Kidney epithelial cell (primary cell): Measurements from ENCODE around the gene PPM1L. TPM values are rescaled to one million over a fixed set of nuclear protein-coding genes. Genes with fewer than 3 reads are reported as not detected.

Source experiments
- DNase-seq: peaks from one replicate; pipeline ENCODE4 v3.0.0-alpha.2; 2010; ENCODE audit warnings: low read depth
- H3K27me3 ChIP-seq: 2 replicates; pipeline ENCODE4 v1.6.0; 2011; ENCODE audit warnings: low read length; ENCODE audit not compliant: control insufficient read depth, insufficient read depth
- H3K36me3 ChIP-seq: 2 replicates; pipeline ENCODE4 v1.5.1; 2011; ENCODE audit warnings: low read length; ENCODE audit not compliant: control insufficient read depth, insufficient read depth
- H3K4me3 ChIP-seq: 2 replicates; pipeline ENCODE4 v1.5.1; 2011; ENCODE audit warnings: low read depth, mild to moderate bottlenecking, control low read depth, low read length
- total RNA-seq: library from RNA; depleted of rRNA; stranded (reverse); fragments of >200 nt; gene quantifications from 2 replicates; pipeline ENCODE4 v1.2.3, GENCODE V29; 2015
- TF ChIP-seq, protein P1 (sequence below): IDR thresholded peaks from 2 replicates; pipeline ENCODE4 v1.5.1; 2011; ENCODE audit warnings: mild to moderate bottlenecking, moderate library complexity, low read length, control low read depth, inconsistent platforms; ENCODE audit not compliant: insufficient read depth, poor library complexity, severe bottlenecking

Gene PPM1L
- total RNA-seq, 1 donor from 2014 or later, result 11.1 TPM

DNA sequence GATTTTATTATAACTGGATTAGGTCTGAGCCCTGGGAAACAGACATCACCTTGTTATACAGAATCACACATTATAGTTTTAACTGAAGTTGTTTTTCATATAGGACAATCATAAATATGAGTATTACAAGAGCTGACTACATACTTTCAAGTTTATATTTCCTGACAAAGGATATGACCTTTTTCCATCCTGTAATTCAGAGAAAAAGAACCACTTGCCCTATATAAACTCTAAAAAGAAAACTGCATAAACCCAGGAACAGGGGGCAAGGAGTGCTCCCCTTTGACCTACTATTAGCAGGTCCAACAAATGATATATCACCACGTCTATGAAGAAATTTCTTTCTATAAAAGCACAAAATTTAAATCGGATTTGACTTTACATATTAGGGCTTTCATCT, 328.2 kb downstream of the PPM1L start:
- Histone ChIP-seq H3K4me3 (no peak overlapping the region), H3K27me3 (no peaks in the 10 kb centered on the region), H3K36me3 (no peaks in the 10 kb centered on the region)
- TF ChIP-seq, protein P1, sequence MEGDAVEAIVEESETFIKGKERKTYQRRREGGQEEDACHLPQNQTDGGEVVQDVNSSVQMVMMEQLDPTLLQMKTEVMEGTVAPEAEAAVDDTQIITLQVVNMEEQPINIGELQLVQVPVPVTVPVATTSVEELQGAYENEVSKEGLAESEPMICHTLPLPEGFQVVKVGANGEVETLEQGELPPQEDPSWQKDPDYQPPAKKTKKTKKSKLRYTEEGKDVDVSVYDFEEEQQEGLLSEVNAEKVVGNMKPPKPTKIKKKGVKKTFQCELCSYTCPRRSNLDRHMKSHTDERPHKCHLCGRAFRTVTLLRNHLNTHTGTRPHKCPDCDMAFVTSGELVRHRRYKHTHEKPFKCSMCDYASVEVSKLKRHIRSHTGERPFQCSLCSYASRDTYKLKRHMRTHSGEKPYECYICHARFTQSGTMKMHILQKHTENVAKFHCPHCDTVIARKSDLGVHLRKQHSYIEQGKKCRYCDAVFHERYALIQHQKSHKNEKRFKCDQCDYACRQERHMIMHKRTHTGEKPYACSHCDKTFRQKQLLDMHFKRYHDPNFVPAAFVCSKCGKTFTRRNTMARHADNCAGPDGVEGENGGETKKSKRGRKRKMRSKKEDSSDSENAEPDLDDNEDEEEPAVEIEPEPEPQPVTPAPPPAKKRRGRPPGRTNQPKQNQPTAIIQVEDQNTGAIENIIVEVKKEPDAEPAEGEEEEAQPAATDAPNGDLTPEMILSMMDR, result no peak
- DNase-seq, result no peak

DNA sequence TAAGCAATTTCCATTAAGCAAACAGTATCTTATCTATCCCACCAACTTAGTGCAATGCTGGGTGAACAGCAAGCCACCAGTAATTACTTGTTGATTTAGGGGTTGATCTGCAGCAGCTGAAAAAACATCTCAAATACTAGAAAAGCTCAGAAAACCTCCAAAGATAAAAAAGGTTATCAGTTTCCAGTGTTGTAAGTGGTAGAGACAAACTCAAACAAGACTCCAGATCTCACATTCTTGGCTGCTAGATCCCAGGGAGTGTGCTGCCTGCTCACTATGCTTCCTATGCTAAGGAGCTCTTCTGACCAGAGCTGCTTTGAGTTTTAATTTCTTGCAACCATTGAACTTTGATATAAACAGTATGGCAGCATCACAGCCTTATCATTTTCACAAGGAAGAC, 337.9 kb downstream of the PPM1L start:
- H3K27me3 ChIP-seq, result no peaks in the 10 kb centered on the region
- no peaks in the 10 kb centered on the region for H3K36me3 ChIP-seq
- no peak overlapping the region for H3K4me3 ChIP-seq
- DNase-seq, result no peak
- TF ChIP-seq, protein P1, result no peak

DNA sequence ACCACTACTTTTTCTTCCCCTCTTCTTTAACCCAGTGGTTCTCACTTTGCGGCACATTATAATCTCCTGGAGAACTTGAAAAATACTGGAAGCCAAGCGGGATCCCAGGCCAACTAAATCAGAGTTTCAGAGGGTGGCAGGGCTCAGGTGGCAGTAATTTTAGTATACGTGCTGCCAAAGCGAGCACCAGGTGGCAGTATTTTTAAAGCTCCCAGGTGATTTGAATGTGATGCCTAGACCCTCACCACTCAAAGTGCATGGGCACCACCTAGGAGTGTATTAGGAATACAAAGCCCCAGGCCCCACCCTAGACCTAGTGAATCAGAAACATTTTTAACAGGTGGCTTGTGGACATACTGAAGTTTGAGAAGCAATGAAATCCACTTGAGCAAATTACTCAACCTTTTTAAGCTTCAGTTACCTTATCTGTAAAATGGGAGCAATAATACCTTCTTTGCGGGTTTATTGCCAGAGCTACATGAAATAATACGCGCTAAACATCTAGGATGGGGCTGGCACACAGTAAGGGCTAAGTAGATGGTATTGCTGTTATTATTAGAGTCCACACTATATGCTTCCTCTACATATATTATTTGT, 340.8 kb downstream of the PPM1L start:
- Histone ChIP-seq H3K27me3 (no peaks in the 10 kb centered on the region), H3K4me3 (no peak overlapping the region), H3K36me3 (no peaks in the 10 kb centered on the region)
- DNase-seq, result no peak
- TF ChIP-seq, protein P1, result peak; percentile 41

DNA sequence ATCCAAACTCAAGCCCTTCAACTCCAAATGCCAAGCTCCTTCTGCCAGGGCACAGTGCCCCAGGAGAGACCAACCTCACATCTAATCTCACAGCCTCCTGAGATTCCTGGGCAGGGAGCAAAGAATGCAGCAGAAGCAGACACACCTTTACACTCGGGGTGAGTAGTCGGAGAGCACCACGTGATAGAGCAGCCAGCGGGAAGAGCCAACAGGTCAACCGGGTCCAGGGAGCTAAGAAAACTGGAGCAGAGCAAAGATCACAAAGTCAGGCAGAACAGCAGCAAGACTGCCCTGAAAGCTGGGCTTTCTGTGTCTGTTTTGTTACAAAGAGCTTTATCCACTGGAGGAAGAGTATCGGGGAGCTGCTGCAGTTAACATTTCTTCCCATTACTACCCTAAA, 345.0 kb downstream of the PPM1L start:
- Histone ChIP-seq H3K36me3 (no peaks in the 10 kb centered on the region), H3K4me3 (no peak overlapping the region), H3K27me3 (no peaks in the 10 kb centered on the region)
- TF ChIP-seq, protein P1, result no peak
- no peak for DNase-seq

DNA sequence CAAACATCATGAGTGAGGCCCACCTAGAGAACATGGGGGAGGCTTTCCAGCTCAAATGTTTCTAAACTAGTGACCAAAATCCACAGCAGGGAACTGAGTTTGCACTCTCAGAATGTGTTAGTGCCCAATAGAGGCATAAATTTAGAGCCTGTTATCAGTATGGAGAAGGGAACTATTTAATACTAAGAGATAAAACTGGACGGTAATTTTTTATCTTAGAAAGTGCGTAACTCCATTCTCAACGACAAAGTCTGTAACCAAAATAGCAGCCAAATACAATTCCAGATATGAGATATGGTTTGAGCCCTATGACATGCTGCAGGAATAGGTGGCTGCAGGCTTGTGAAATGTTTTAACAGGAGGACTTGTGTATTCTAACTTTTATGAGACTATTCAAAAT, 345.6 kb downstream of the PPM1L start:
- no peak for DNase-seq
- Histone ChIP-seq H3K4me3 (no peak overlapping the region), H3K27me3 (no peaks in the 10 kb centered on the region), H3K36me3 (no peaks in the 10 kb centered on the region)
- TF ChIP-seq, protein P1, result no peak

DNA sequence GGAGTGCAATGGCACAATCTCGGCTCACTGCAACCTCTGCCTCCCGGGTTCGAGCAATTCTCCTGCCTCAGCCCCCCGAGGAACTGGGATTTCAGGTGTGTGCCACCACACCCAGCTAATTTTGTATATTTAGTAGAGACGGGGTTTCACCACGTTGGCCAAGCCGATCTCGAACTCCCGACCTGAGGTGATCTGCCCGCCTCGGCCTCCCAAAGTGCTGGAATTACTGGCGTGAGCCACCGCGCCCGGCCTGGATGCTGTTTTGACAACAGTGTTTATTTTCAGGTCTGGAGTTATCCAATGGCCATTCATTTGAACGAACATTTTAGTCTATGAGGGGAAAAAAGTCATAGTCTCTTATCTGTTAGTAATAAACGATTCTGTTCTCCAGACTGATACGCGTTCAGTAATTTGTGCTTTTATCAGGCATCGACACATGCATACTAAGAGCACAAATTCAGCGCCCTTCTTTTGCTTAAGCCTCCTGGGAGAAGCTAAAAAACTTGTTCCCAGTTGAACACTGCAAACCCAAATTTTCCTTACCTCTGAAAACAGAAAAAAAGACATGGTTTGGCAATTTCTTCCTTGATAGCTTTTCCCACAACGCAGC, 347.9 kb downstream of the PPM1L start:
- H3K4me3 ChIP-seq, result peak overlapping the region; percentile 85
- no peaks in the 10 kb centered on the region for H3K36me3 ChIP-seq
- no peak for DNase-seq
- H3K27me3 ChIP-seq, result no peaks in the 10 kb centered on the region
- TF ChIP-seq, protein P1, result no peak
